Measurements from ENCODE around the gene CENPT. TPM values are rescaled to one million over a fixed set of nuclear protein-coding genes. Genes with fewer than 3 reads are reported as not detected.

Gene CENPT
- total RNA-seq, 4 donors from 2014 or later, result 77.6 to 205 (median 106) TPM

GRCh38 chr16:67786491-67786890 lies 61.0 kb downstream of the CENPT start:
- no peak for DNase-seq (ENCODE audit: low spot score in 2 of 2)
- WGBS, 2 donors, result 92 to 98% methylated on average over 5 of the region's 5 CpGs
- intact Hi-C loops (cut with DNase I; ENCODE audit: low total_unique reads), result no loop called here
- no peak overlapping the region for H3K4me3 ChIP-seq (ENCODE audit: low read depth, poor library complexity, severe bottlenecking)
- no peak for TF ChIP-seq POLR2A (IDR thresholded peaks at IDR 0.05)
- no peak for TF ChIP-seq CTCF (IDR thresholded peaks at IDR 0.05)

DNA sequence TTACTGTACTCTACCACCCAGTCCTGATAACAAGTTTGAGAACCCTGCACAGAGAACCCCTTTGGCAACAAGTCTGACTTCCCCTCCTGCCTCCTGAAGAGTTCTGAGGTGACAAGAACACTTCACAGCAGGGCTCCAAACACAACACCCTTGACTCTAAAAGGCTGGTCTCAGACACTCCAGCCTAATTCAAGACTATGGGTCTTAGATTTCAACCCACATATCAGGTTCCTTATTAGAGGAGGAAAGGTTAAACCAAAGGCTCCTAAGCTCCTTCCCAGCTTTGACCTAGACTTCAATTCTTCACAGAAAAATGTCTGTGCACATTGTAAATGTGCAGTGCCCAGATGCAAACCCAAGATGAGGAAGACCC lies 64.2 kb downstream of the CENPT start:
- H3K4me3 ChIP-seq (ENCODE audit: low read depth, poor library complexity, severe bottlenecking), result no peak overlapping the region
- intact Hi-C loops (cut with DNase I; ENCODE audit: low total_unique reads), result no loop called here
- no peak for DNase-seq (ENCODE audit: low spot score in 2 of 2)
- no peak for TF ChIP-seq CTCF (IDR thresholded peaks at IDR 0.05)
- no peak for TF ChIP-seq POLR2A (IDR thresholded peaks at IDR 0.05)

- no peak for TF ChIP-seq POLR2A (IDR thresholded peaks at IDR 0.05)
- WGBS, 2 donors, result 90 to 92% methylated on average over 10 to 11 of the region's 12 CpGs
Measured at GRCh38 chr16:67782567-67783352, 64.7 kb downstream of the CENPT start.

DNA sequence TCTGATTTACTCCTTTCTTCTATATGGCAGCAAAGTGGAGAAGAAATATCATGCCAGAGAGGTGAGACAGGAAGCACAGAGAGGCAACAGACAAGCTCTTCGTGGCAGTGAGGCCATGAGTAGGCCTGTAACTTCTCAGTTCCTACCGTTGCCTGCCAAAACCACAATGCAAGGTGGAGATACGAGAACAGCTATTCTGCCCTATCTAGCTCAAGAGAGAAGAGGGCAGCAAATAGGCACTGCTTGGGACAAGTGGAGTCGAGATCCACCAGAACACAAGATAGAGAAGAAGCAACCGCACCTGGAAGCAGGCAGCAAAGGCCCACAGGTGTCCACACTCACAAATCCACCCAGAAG lies 66.0 kb downstream of the CENPT start:
- no peak for DNase-seq (ENCODE audit: low spot score in 2 of 2)
- WGBS, 2 donors, result 61 to 86% methylated on average over 5 of the region's 5 CpGs
- no peak overlapping the region for H3K4me3 ChIP-seq (ENCODE audit: low read depth, poor library complexity, severe bottlenecking)
- TF ChIP-seq CTCF (IDR thresholded peaks at IDR 0.05) (no peak), POLR2A (IDR thresholded peaks at IDR 0.05) (no peak)
- intact Hi-C loops (cut with DNase I; ENCODE audit: low total_unique reads), result no loop called here

More at GRCh38 chr16:67782567-67783352, 64.7 kb downstream of the CENPT start:
- DNase-seq (ENCODE audit: low spot score in 2 of 2), result no peak
- H3K4me3 ChIP-seq (ENCODE audit: low read depth, poor library complexity, severe bottlenecking), result no peak overlapping the region
- intact Hi-C loops (cut with DNase I; ENCODE audit: low total_unique reads), result no loop called here

DNA sequence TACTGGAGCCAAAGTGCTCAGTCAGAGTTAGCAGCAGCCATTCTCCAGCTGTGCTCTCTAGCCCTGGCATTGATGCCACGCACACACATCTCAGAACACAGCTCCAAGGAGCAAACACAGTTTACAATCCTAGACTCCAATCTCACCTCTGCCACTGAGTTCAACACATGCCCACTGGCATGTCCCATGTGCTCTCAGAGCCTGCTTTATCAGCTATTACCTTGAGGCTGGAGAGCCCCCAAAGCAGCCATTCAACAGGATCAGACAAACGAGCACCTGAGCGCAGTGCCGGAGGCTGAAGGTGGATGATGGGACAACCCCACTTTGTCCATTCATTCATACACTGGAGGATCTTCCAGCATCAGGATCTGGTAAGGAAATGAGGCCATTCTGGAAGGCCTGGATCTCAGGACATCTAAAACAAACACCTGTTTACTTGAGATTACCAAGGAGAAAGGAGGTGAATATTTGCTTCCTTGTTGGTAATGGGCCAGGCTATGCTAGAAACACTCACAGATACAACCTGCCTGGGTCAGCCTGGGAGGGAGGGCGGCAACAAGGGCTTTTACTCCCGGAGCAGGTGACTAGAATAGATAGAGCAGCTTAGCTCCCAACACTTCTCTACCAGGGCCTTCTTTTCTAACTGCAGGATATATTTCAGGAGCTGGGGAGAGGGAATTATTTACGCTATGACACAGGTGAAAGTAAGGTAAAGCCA lies 66.5 kb downstream of the CENPT start:
- no peak for DNase-seq (ENCODE audit: low spot score in 2 of 2)
- no peak overlapping the region for H3K4me3 ChIP-seq (ENCODE audit: low read depth, poor library complexity, severe bottlenecking)
- 84 to 85% methylated on average over 7 of the region's 7 CpGs for WGBS, 2 donors
- intact Hi-C loops (cut with DNase I; ENCODE audit: low total_unique reads), result no loop called here
- no peak for TF ChIP-seq CTCF (IDR thresholded peaks at IDR 0.05)
- no peak for TF ChIP-seq POLR2A (IDR thresholded peaks at IDR 0.05)

GRCh38 chr16:67779256-67780014 lies 68.1 kb downstream of the CENPT start:
- DNase-seq (ENCODE audit: low spot score in 2 of 2), result no peak
- TF ChIP-seq POLR2A (IDR thresholded peaks at IDR 0.05) (no peak), CTCF (IDR thresholded peaks at IDR 0.05) (no peak)
- no peak overlapping the region for H3K4me3 ChIP-seq (ENCODE audit: low read depth, poor library complexity, severe bottlenecking)
- intact Hi-C loops (cut with DNase I; ENCODE audit: low total_unique reads), result no loop called here
- WGBS, 2 donors, result 57 to 64% methylated on average over 5 of the region's 5 CpGs

All from lower leg skin (tissue), 4 donors.